HL-60 (cell line): ENCODE measurements around the gene FANCC.

Source experiments
- DNase-seq, 2 experiments: peaks; one replicate each; pipeline ENCODE4 v3.0.0-alpha.2; 2010 to 2020; ENCODE audit warnings: low read depth in 1 of 2, low spot score in 1 of 2
- H3K27ac ChIP-seq: fragments of 250-450 bp; sonication (Bioruptor Pico); replicated peaks from 2 replicates; pipeline ENCODE4 v1.5.1; 2020; ENCODE audit warnings: mild to moderate bottlenecking, moderate library complexity
- H3K27me3 ChIP-seq: fragments of 250-450 bp; sonication (Bioruptor Pico); 2 replicates; pipeline ENCODE4 v1.5.1; 2021; ENCODE audit warnings: mild to moderate bottlenecking, moderate library complexity; ENCODE audit not compliant: insufficient read depth, poor library complexity, severe bottlenecking
- H3K4me3 ChIP-seq: replicated peaks from 2 replicates; pipeline ENCODE4 v1.5.1; 2011; ENCODE audit warnings: mild to moderate bottlenecking, control low read depth, low read length; ENCODE audit not compliant: insufficient read depth
- GABPA ChIP-seq: IDR thresholded peaks from 2 replicates; pipeline ENCODE4 v1.6.1; 2012; ENCODE audit warnings: low read depth
- POLR2AphosphoS5 ChIP-seq: IDR thresholded peaks from 2 replicates; pipeline ENCODE4 v1.6.1; 2012; ENCODE audit warnings: low read depth
- SPI1 ChIP-seq: IDR thresholded peaks from 2 replicates; pipeline ENCODE4 v1.6.1; 2012; ENCODE audit warnings: low read depth, mild to moderate bottlenecking, borderline replicate concordance
- TF ChIP-seq, protein P1 (sequence below): IDR thresholded peaks from one replicate; pipeline ENCODE4 v1.5.1; 2011; ENCODE audit warnings: low read length, control low read depth, inconsistent platforms; ENCODE audit not compliant: insufficient read depth
- TF ChIP-seq, protein P2 (sequence below): IDR thresholded peaks from 2 replicates; pipeline ENCODE4 v1.6.1; 2012; ENCODE audit warnings: low read depth; ENCODE audit not compliant: insufficient replicate concordance

FANCC gene

DNA sequence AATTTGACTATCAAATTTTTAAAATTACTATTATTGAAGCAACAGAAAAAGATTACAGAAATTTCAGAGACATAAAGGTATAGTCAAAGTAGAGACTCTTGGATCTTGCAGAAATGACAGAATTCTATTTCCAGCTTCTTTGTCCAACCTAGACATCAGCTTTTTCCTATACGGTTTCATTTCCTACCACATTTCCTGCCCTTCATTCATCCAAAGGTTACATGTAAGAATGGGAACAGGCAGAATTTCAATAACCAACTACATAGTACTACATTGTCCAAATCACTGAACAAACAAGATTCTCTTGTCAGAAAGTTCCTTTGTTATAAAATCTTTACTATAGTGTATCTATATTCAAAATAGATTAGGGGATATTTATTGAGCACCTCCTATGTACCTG is 124.9 kb downstream of the FANCC start:
- Histone ChIP-seq H3K27me3 (no peaks in the 10 kb centered on the region), H3K4me3 (no peak overlapping the region), H3K27ac (no peak overlapping the region)
- TF ChIP-seq POLR2AphosphoS5 = no peak
- no peak for TF ChIP-seq GABPA
- TF ChIP-seq, protein P1, sequence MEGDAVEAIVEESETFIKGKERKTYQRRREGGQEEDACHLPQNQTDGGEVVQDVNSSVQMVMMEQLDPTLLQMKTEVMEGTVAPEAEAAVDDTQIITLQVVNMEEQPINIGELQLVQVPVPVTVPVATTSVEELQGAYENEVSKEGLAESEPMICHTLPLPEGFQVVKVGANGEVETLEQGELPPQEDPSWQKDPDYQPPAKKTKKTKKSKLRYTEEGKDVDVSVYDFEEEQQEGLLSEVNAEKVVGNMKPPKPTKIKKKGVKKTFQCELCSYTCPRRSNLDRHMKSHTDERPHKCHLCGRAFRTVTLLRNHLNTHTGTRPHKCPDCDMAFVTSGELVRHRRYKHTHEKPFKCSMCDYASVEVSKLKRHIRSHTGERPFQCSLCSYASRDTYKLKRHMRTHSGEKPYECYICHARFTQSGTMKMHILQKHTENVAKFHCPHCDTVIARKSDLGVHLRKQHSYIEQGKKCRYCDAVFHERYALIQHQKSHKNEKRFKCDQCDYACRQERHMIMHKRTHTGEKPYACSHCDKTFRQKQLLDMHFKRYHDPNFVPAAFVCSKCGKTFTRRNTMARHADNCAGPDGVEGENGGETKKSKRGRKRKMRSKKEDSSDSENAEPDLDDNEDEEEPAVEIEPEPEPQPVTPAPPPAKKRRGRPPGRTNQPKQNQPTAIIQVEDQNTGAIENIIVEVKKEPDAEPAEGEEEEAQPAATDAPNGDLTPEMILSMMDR = no peak
- TF ChIP-seq SPI1 = no peak
- DNase-seq = no peak

DNA sequence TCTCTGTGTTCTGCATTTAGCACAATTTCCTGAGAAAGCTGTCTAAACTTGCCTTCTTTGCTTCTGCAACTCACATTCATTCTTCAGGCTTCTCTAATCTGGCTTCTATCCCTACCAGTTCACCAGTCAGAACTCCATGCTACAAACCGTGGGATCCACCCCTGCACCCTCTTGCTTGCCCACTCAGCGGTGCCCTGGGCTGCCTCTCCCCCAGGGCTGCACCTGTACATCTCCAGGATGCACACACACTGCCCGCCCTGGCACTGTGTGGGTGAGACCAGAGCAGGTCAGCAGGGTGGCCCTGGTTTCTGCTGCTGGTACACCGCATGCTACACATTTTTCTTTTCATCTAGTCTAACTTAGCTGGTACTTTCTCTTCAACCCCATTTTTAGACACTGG is 127.1 kb downstream of the FANCC start:
- TF ChIP-seq, protein P1 = no peak
- TF ChIP-seq, protein P2, sequence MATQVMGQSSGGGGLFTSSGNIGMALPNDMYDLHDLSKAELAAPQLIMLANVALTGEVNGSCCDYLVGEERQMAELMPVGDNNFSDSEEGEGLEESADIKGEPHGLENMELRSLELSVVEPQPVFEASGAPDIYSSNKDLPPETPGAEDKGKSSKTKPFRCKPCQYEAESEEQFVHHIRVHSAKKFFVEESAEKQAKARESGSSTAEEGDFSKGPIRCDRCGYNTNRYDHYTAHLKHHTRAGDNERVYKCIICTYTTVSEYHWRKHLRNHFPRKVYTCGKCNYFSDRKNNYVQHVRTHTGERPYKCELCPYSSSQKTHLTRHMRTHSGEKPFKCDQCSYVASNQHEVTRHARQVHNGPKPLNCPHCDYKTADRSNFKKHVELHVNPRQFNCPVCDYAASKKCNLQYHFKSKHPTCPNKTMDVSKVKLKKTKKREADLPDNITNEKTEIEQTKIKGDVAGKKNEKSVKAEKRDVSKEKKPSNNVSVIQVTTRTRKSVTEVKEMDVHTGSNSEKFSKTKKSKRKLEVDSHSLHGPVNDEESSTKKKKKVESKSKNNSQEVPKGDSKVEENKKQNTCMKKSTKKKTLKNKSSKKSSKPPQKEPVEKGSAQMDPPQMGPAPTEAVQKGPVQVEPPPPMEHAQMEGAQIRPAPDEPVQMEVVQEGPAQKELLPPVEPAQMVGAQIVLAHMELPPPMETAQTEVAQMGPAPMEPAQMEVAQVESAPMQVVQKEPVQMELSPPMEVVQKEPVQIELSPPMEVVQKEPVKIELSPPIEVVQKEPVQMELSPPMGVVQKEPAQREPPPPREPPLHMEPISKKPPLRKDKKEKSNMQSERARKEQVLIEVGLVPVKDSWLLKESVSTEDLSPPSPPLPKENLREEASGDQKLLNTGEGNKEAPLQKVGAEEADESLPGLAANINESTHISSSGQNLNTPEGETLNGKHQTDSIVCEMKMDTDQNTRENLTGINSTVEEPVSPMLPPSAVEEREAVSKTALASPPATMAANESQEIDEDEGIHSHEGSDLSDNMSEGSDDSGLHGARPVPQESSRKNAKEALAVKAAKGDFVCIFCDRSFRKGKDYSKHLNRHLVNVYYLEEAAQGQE = no peak
- TF ChIP-seq SPI1 (no peak), POLR2AphosphoS5 (no peak), GABPA (no peak)
- Histone ChIP-seq H3K27ac (no peak overlapping the region), H3K4me3 (no peak overlapping the region), H3K27me3 (no peaks in the 10 kb centered on the region)
- no peak for DNase-seq

DNA sequence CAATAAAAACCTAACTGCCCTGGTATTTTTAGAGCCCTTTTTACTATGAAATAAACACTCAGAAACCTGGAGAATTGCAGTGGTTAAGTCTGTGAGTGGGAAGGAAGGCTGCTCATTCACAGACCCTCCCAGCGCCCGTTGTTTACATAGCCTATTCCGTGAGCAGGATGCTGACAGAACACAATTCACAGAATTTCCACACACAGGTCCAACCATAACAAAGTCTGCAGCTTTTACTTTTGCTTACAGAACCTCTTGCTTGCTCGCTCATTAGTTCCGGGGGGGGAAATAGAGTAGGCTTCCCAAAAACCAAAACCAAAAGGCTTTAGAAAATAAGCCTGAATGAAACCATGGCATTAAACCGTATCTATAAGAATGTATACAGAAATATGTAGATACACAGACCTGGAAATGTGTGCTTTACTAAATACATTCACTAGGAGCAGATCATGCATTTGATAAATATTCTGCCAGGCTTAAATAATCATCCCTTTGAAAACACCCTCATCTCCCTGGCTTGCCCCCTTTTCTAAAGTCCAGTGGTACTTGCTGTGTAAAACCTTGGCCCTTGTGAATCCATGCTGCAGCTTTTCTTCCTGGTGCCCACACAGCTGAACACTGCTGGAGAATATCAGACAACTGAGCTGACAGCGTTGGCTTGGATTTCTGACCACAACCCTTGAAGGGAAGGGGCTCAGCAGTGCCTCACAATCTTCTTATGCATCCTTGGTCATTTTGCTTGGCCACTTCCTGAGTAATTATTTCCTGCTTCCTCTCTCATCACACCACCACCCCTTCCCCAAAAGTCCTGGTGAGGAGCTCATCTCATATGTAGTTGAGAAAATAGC is 128.0 kb downstream of the FANCC start:
- TF ChIP-seq, protein P2 = no peak
- TF ChIP-seq, protein P1 = no peak
- TF ChIP-seq POLR2AphosphoS5 (no peak), GABPA (no peak), SPI1 (no peak)
- Histone ChIP-seq H3K27ac (no peak overlapping the region), H3K27me3 (no peaks in the 10 kb centered on the region), H3K4me3 (no peak overlapping the region)
- no peak for DNase-seq

DNA sequence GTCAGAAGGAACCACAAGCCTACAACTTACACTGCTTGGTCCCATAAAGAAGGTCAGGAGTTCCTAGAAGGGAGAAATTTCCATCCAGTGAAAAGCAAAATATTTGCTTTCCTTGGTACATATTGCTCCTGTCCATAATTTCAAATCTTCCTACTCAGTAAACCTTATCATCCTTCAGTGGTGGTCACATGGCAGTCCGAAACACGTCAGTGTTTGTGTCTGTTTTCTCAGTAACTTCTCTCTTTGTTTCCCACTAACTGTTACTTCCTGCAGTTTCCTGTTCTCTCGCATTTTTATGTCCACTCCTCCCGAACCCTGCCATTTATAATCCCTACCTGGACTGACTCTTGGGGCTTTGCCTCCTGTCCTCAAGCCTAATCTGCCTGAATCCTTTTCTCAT is 129.1 kb downstream of the FANCC start:
- H3K4me3 ChIP-seq = no peak overlapping the region
- no peaks in the 10 kb centered on the region for H3K27me3 ChIP-seq
- TF ChIP-seq SPI1 (no peak), POLR2AphosphoS5 (no peak), GABPA (no peak)
- TF ChIP-seq, protein P2 = no peak
- TF ChIP-seq, protein P1 = no peak
- no peak overlapping the region for H3K27ac ChIP-seq
- no peak for DNase-seq
